Left ventricle myocardium inferior (tissue), 1 donor: ENCODE results near the gene SGO2. TPM values are rescaled to one million over a fixed set of nuclear protein-coding genes. Genes with fewer than 3 reads are reported as not detected.

ENCODE experiments used
- DNase-seq: peaks from one replicate; pipeline ENCODE4 v3.0.0-alpha.2; 2020
- H3K27ac ChIP-seq: fragments of 200-600 bp; replicated peaks from 2 replicates; pipeline ENCODE4 v1.8.0; 2021
- H3K27me3 ChIP-seq: fragments of 200-600 bp; 2 replicates; pipeline ENCODE4 v1.8.0; 2021; ENCODE audit warnings: low read depth
- H3K36me3 ChIP-seq: fragments of 200-600 bp; 2 replicates; pipeline ENCODE4 v1.8.0; 2021
- H3K4me1 ChIP-seq: fragments of 200-600 bp; 2 replicates; pipeline ENCODE4 v1.8.0; 2021
- H3K4me3 ChIP-seq: fragments of 200-600 bp; 2 replicates; pipeline ENCODE4 v1.8.0; 2021; ENCODE audit warnings: mild to moderate bottlenecking, moderate library complexity
- H3K9me3 ChIP-seq: fragments of 200-600 bp; replicated peaks from 2 replicates; pipeline ENCODE4 v1.8.0; 2021
- intact Hi-C: fragments of 100-400 bp; cut with micrococcal nuclease; formaldehyde crosslinking; loops from one replicate; pipeline ENCODE4 v1.11.0; 2022
- total RNA-seq: library from RNA; stranded (reverse); fragmentation: NEBNext Ultra II Directional; extraction: Animal tissue kit (Norgen Biotek cat#: 25700); gene quantifications from one replicate; pipeline ENCODE4 v1.2.1, GENCODE V29; 2021
- TF ChIP-seq, protein P1 (sequence below): fragments of 200-600 bp; IDR thresholded peaks from 2 replicates; pipeline ENCODE4 v1.8.0; 2021; ENCODE audit warnings: antibody characterized with exemption, mild to moderate bottlenecking, borderline replicate concordance
- donor health status: DM: no; HTN: yes; CAD: no; lungs with severe emphysema.

SGO2 gene
- total RNA-seq, 1 donor from 2014 or later: 1.6 TPM

DNA sequence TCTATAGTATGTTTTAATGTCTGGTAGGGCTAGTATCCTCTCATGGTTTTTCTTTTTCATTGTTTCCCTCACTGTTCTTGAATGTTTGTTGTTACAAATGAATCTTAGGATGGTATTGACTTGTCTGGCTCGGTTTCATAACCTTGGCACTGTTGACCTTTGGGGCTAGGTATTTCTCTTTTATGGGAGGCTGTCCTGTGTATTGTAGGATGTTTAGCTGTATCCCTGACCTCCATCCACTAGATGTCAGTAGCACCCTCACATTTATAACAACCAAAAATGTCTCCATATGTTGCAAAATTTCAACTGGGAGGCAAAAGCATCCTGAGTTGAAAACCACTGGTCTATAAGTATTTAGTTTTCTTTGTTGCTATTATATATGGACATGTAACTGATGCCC is 52.8 kb downstream of the SGO2 start:
- TF ChIP-seq, protein P1, sequence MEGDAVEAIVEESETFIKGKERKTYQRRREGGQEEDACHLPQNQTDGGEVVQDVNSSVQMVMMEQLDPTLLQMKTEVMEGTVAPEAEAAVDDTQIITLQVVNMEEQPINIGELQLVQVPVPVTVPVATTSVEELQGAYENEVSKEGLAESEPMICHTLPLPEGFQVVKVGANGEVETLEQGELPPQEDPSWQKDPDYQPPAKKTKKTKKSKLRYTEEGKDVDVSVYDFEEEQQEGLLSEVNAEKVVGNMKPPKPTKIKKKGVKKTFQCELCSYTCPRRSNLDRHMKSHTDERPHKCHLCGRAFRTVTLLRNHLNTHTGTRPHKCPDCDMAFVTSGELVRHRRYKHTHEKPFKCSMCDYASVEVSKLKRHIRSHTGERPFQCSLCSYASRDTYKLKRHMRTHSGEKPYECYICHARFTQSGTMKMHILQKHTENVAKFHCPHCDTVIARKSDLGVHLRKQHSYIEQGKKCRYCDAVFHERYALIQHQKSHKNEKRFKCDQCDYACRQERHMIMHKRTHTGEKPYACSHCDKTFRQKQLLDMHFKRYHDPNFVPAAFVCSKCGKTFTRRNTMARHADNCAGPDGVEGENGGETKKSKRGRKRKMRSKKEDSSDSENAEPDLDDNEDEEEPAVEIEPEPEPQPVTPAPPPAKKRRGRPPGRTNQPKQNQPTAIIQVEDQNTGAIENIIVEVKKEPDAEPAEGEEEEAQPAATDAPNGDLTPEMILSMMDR: peak; percentile 28
- H3K36me3 ChIP-seq: no peaks in the 10 kb centered on the region
- intact Hi-C loops: loop anchor here (5.0 kb wide), 1 partner anchor 124 kb away; no protein-coding TSS in a partner anchor
- H3K4me3 ChIP-seq: no peak overlapping the region
- no peak for DNase-seq
- no peaks in the 10 kb centered on the region for H3K27me3 ChIP-seq
- H3K4me1 ChIP-seq: no peaks in the 10 kb centered on the region
- H3K9me3 ChIP-seq: no peaks in the 10 kb centered on the region
- no peak overlapping the region for H3K27ac ChIP-seq

DNA sequence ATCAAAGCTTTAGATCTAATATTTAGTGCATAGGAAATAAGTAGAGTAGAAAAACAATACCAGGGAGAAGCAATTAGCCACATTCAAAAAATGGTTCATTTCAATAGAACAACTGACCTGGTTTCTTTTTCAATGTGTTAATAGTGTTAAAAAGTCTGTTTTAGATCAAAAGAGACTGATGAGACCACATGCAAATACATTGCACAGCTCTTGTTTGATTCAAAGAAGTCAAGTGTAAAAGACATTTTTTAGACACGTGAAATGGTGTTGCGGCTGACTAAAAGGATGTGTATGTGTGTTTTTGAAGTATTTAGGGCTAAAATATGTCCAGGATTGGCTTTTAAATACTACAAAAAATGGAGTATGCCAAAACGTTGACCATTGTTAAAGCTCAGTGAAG is 58.6 kb downstream of the SGO2 start:
- intact Hi-C loops: no loop called here
- Histone ChIP-seq H3K27me3 (peaks cover 7% of the 10 kb centered on the region), H3K27ac (no peak overlapping the region), H3K9me3 (no peaks in the 10 kb centered on the region), H3K4me1 (peaks cover 17% of the 10 kb centered on the region), H3K4me3 (no peak overlapping the region), H3K36me3 (no peaks in the 10 kb centered on the region)
- TF ChIP-seq, protein P1: no peak
- DNase-seq: no peak

DNA sequence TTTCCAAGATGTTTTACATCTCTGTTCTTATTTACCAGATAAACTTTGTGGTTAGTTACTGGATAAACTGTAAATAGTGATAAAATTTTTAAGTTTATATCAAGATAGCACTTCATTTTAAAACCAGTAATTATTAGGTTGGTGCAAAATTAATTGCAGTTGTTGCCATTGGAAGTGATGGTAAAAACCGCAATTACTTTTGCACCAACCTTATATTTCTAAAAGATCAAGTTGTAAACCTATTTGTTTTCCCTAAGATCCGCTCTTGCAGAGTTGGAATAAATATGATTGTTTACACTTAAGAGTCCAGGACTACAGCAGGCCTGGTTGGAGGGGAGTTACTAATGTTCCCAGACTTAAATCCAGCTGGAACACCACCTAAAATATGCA is 59.3 kb downstream of the SGO2 start:
- peaks cover 7% of the 10 kb centered on the region for H3K27me3 ChIP-seq
- no peak for DNase-seq
- H3K36me3 ChIP-seq: no peaks in the 10 kb centered on the region
- H3K27ac ChIP-seq: peak overlapping the region; percentile 74
- TF ChIP-seq, protein P1: no peak
- H3K4me3 ChIP-seq: peak overlapping the region; percentile 73
- no peaks in the 10 kb centered on the region for H3K9me3 ChIP-seq
- intact Hi-C loops: no loop called here
- H3K4me1 ChIP-seq: peaks cover 17% of the 10 kb centered on the region

DNA sequence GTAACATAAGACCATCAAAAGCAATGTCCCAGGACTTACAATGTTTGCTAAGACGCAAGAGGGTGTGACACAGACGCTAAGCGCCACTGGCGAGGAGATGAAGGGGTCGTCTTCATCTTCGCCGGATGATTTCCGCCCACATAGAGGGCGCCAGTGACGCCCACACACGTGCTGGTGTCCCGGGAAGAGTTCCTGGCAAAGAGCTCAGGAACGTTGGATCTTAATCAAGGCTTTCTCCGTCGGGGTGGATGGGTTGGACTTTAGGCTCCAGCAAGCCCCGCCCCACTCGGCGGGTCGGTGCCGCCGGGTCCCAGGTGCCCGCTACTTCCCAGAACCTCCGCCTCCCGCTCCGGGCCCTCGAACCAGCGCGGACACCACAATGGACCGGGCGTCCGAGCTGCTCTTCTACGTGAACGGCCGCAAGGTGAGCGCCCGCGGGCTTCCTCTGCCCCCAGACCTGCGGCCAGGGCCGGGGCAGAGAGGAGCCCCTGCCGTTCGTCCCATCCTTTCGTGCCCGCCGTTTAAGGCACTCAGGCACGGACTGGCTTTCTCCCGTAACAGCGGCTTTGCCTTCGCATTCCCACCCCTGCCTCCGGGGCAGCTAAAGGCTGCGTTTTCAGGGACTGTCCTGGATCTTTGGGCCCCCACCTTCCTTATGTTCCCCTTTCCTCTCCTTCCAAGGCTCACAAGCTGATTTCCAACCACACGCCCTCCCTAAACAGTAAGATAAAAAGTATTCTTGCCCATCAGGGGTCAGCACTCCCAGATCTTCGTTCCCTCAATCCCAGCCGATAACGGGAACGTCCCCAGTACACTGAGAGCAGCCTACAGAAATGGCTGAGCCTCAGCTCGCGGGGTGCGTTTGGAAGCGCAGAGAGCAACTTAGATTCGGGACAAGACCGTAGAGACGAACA is 60.0 kb downstream of the SGO2 start, which contains the start of gene AOX1:
AOX1 (plus strand) TSS at position 285 of the 914 bp plus-strand sequence; CDS start at position 380, 95 bp downstream.
- intact Hi-C loops: no loop called here
- peaks cover 17% of the 10 kb centered on the region for H3K4me1 ChIP-seq
- no peaks in the 10 kb centered on the region for H3K36me3 ChIP-seq
- no peaks in the 10 kb centered on the region for H3K9me3 ChIP-seq
- peak within 1 kb of the TSS; percentile 73 for H3K4me3 ChIP-seq
- H3K27me3 ChIP-seq: peaks cover 12% of the 10 kb centered on the region
- peak within 1 kb of the TSS; percentile 74 for H3K27ac ChIP-seq
- TF ChIP-seq, protein P1: no peak
- DNase-seq: peak; percentile 46

DNA sequence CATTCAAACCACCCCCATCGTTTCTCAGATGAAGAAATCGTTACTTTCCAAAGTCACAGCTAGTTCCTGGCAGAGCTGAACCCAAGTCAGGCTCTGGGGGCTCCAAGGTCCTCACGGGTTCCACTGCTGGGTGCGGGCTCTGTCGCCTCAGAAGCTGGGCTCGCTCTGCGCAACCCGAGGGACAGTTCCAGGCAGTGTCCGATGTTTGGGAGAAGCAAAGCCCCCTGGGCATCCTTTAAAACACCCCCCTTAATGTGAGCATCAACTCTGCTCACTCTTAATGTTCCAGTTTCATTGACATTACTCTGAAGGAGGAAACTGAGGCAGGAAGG is 60.6 kb downstream of the SGO2 start:
- intact Hi-C loops: no loop called here

More for the DNA sequence above, 60.6 kb downstream of the SGO2 start:
- Histone ChIP-seq H3K36me3 (no peaks in the 10 kb centered on the region), H3K27ac (peak overlapping the region; percentile 74), H3K4me1 (peaks cover 17% of the 10 kb centered on the region), H3K27me3 (peaks cover 18% of the 10 kb centered on the region), H3K4me3 (peak overlapping the region; percentile 73), H3K9me3 (no peaks in the 10 kb centered on the region)
- TF ChIP-seq, protein P1: no peak
- no peak for DNase-seq
